Stomach (tissue), 4 donors: ENCODE results near the gene CGRRF1.

ENCODE experiments used
- CTCF ChIP-seq, 7 experiments: fragments of 450-650 bp in 4 of 7; fragments of 200-600 bp in 3 of 7; sonication (generic) in 3 of 7; IDR thresholded peaks; one replicate each; pipeline ENCODE4 v1.5.1; 2016 to 2019; ENCODE audit warnings: antibody characterized with exemption in 7 of 7, control low read depth in 2 of 7, mild to moderate bottlenecking in 1 of 7
- EP300 ChIP-seq: sonication (generic); formaldehyde crosslinking; IDR thresholded peaks from one replicate; pipeline ENCODE4 v1.6.1; 2017; ENCODE audit warnings: antibody characterized with exemption
- POLR2AphosphoS5 ChIP-seq, 3 donors: sonication (generic); formaldehyde crosslinking; IDR thresholded peaks; one replicate each; pipeline ENCODE4 v1.6.1; 2016; ENCODE audit warnings: antibody characterized with exemption in 3 of 3

- no peak for TF ChIP-seq CTCF (IDR thresholded peaks at IDR 0.05)
- no peak for TF ChIP-seq POLR2AphosphoS5 (IDR thresholded peaks at IDR 0.05)
- TF ChIP-seq EP300, result no peak
Measured at GRCh38 chr14:54501480-54501879, 8.2 kb upstream of the CGRRF1 start.
